B cell (primary cell): ENCODE results near the gene GZMM.

Source experiments
- CTCF ChIP-seq: fragments of 200-600 bp; IDR thresholded peaks from one replicate; pipeline ENCODE4 v1.8.0; 2022; ENCODE audit warnings: antibody characterized with exemption, mild to moderate bottlenecking
- EZH2 ChIP-seq: IDR thresholded peaks from 2 replicates; pipeline ENCODE4 v1.6.1; 2012; ENCODE audit warnings: borderline replicate concordance, low read depth, mild to moderate bottlenecking, moderate library complexity, low read length; ENCODE audit not compliant: insufficient read depth, poor library complexity, severe bottlenecking

GRCh38 chr19:593055-593454 is 49.2 kb downstream of the GZMM start:
- no peak for TF ChIP-seq CTCF
- no peak for TF ChIP-seq EZH2
